Left hindlimb (tissue), 1 donor: ENCODE results near the gene CAPN14.

Source experiments
- DNase-seq: peaks from one replicate; pipeline ENCODE4 v3.0.0-alpha.2; 2018

CAPN14 gene

DNA sequence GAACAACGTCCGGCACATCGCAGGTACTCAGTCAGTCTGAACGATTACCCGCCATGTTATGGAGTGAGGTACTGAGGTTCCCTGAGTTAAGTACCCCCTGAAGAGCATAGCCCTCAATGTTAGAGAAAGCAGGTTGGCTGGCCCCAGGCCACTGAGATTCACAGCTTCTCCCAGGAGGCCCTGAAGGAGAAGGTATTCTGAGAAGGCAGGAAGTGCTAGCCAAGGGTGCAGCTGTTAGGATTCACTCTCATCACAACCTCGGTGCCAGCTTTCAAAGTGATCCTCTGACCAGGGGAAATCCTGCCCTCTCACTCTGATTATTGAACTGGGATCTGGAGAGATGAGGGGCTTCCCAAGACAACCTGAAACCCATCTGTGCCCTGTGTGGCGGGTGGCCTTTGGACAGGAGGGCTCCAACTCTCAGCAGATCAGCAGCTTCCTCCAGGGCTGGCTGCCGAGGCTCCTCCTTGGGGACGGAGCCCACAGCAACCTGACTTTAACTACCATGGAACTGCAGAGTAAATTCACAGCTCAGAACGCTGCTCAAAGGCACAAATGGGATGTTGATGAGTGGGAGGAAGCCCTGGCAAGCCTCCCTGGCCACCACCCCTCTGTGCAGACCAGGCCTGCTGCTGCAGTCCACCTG is 24.4 kb upstream of the CAPN14 start:
- DNase-seq = no peak

DNA sequence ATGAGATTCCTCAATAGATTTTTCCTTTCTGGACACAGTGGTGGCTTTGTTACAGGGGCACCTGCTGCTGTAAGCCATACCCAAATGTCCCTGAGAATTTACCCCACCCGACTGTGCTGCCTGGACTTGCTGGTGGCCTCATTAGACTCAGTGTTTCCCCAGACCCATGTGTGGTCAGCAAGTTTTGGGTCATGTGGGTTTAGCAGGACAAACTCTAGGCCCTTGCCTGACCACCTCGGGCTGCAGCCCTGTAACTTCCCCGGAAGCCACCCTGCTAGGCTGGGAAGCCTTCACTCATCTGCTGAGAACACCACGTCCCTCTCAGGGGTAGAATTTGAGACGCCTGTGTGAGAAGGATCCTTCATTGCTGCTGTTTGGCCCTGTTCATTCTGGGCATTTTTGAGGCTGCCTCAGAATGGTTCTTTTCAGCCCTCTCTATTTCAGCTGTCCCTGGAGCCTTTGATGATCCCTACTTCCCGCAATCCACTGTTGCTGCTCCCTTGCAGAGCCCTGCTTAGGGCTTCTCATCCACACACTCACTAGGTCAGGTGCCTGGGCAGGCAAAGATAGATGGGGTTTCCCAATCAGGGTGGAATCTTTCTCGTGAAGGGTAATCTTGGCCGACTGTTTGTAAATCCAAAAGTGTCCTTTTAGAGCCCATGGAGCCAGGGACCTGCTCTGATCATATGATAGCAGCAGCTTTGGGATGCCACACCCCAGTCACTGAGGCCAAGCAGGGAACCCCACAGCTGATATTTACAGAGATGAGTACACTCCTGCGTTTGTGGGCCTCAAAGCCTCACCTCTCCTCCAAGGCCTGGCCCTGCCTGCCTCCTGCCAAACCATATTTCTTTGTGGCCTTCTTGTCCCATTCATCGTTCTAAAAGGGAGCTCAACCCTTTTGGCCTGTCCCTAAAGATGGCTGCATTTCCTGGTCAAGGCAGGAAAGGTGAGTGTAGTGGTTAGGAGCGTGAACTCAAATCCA is 23.4 kb upstream of the CAPN14 start:
- DNase-seq = no peak

DNA sequence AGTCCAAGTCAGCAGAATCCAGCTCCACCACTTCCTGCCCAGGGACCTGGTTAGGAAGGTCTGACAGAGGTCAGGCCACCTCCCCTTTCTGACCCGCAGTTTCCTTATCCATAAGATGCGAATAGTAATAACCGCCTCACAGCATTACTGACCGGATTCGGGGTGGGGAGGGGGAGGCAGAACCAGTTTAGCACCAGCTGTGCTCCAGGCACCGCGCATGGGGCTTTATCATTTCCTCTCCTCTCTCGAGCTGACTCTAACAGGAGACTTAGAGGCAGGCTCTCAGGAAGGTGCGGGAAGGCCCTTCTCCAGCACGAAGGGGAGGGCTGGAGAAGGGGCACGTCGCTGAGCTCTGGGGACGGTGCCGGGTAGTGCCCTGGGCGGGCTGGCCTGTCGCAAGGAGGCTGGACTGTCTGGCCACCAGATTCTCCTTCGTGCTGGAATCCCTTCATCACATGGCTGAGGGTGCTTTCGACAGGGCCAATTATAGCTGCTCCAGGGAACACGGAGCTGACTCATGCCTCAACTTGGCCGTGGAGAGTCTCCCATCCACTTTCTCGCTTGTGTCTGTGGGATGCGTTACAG is 22.4 kb upstream of the CAPN14 start:
- peak; percentile 47 for DNase-seq

DNA sequence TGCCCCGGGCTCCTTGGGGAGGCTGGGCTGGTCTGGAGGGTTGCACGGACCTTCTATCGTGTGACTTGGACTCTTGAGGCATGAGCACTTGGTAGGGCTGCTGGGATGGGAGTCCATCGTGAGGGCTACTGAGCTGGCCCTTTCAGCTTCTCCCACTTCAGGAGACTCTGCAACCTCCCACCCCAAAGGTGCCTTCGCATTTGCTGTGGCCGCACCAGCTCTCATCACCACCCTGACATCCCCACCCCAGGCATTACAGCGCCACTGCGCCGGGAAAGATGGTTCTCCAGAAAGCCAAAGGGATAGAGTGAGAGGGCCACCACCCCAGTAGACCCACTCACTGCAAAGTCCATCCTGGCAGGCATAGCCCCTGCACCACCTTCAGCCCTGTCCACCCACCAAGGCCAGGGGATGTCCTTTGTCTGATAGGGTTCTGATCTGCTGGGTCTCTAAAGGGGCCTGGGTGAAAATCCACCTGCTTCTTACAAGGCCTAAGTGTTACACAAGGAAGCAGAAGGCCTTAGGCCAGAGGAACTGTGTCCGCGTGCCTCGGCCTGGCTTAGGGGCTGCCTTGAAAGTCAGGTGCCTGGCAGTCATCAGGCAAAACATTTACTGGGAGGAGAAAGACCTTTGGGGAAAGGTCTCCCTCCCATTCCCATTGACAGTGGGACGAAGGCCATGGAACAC is 21.7 kb upstream of the CAPN14 start:
- DNase-seq = no peak

DNA sequence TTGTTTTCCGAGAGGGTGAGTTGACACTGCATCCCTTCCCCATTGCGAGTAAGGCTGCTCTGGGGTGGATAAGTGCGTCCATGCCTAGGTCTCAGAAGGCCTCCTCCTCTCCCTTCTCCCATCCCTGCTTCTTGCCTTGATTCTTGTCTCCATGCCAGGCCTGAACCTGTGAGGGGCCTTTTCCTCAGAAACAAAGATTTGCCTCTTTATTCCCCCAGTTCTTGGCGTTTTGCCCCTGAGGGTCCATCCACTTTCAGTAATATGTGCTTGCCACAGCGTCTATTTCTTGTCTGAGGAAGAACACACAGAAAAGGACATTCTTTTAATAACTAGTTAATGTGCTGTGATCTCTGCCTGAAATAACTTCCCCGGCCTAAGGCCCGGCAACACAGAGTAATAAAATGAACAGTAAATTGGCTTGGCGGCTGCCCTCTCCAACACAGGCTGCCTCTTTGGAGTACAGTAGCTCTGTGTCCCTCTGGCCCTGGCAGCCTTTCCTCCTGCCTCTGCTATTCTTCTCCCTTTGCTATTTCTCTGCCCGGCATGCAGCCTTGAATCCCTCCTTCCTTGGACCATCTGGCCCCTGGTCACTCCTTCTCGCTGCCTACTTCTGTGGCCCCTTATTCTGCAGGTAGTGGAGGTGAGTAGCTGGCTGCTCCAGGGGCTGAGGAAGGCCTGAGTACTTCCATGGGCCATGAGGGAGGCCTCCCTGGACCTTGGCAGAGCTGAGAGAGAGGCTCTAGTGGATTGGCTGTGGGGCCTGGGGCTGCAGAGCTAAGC is 21.0 kb upstream of the CAPN14 start:
- DNase-seq = peak; percentile 44

DNA sequence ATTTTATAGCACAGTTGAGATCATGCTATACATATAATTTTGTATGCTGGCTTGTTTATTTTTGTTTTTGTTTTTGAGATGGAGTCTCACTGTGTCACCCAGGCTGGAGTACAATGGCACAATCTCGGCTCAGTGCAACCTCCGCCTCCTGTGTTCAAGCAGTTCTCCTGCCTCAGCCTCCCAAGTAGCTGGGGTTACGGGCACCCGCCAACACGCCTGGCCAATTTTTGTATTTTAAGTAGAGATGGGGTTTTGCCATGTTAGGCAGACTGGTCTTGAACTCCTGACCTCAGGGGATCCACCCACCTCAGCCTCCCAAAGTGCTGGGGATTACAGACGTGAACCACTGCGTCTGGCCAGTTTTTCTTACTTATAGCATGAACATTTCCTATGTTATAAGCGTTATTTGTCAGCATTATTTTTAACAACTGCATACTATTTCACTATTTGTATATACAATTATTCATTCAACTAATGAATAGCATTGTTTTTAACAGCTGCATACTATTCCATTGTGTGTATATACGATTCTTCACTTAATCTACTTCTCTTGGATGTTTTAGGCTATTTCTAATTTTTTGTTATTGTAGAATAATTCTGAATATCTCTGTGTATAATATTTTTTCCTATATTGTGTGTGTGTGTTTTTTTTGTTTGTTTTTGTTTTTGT is 20.2 kb upstream of the CAPN14 start:
- no peak for DNase-seq

DNA sequence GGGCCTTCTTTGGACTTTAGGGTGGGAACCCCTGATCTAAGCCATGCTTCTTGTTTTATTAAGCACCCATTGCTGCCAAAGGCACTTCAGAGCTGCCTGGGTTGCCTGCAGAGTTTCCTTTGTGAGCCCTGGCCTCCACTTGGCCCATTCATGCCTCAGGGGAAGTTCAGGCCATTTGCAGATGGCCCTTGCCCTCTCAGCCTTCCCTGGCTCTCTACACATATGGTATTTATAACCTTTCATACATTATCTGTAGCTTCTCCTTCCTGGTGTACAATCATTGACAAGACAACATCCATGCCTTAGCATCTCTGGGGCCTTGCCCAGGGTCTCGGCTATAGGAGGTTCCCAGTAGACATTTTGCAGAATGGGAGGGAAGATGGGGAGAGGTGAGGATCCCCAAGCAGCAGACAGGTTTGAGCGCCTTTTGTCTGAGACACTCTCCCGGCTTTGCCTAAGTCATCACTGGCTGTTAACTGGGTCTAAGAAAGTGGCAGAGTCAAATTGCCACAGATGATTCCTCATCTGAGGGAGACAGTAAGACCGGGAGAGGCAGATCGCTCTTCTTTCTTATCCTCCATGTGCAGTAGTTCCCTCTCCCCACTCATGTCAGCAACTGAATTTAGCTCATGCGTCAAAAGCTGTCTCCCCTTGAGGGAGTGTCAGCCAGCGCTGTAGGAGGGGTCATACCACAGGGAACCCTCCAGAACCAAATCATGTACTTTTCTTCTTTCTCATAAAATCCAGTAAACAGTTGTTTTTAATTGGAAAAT is 19.3 kb upstream of the CAPN14 start:
- DNase-seq = no peak

DNA sequence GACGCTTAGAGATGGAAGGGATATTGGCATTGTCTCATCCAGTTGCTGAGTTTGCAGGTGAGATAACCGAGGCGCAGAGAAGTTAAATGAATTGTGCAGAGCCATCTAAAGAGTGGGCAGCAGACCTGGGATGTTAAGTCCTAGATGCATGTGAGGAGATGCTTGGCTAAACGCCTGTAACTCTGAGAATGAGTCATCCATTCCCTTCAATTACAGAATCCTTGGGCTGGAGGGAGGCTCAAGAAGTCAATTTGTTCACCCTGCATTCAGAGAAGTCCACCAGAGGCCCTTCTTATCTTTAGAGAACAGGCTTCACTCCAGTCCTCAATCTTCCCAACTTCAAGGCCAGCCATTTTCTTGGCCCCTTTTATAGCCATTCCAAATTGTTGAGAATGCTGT is 18.2 kb upstream of the CAPN14 start:
- DNase-seq = no peak

DNA sequence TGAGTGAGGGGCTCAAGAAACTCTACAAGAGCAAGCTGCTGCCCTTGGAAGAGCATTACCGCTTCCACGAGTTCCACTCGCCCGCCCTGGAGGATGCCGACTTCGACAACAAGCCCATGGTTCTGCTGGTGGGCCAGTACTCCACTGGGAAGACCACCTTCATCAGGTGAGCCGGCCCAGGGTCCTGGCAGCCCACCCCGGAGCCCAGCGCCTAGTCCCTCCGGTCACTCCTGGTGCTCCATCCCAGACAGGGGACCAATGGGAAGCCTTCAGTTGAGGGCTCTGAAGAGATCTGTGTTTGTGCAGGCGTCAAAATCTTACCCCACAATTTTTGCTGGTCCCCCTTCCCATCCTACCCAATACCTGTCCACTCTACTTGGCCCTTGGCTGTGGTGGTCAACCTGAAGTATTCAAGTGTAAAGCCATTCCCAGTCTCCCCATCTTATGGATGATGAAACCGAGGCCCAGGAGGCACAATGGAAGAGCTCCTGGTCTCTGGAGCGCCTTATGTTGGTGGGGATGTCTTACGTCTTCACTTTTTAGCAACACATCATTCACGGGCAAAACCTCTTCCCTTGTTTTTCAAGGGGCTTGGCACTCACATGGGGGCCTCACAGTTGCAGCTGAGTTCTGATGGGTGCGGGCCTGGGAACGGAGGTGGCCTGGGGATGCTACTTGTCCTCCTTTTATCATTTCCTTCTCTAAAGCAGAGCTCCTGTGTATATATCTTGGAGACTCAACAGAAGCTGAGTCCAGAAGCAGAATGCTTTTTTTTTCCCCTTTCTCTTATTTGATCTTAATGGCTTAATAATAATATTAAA is 17.6 kb upstream of the CAPN14 start:
- no peak for DNase-seq

DNA sequence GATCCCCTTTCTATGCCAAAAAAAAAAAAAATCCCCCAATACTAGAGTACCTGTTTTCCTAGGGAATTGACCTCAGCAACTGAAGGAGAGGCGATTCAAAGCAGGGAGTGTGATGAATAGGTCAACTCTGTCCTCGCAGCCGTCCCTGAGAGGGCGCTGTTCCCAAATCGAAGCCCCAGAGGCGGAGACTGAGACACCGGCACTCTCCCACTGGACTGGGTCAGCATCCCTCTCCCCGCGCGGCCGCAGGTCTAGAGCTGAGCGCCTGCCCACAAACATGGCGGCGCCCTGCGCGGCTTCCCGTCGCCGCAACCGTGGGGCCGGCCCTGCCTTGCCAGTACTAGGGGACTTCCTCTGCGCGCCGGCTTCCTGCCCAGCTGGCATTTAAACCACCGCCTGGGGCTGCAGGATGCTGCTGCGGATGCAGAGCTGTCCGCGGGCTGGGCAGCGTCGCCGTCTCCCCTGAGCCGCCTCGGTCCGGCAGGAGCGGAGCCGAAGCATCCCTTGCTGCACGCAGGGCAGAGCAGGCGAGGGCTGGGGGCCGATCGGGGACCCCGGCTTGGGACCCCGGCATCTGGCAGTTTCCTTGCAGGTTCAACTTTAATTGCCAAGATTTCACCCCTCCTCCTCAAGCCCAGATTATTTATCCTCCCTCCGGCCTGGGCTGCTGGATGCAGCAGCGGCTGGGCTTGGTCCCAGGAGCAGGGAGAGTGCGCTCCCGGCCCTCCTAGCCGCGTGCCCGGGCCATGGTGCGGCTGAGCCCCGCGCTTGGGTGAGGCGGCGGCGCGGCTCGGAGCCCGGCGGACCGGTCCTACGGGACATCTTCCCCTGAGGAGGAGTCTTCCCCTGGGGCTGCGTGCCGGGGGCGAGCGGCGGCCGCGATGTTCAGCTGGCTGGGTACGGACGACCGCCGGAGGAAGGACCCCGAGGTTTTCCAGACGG is 16.7 kb upstream of the CAPN14 start, which contains the start of gene EHD3:
Gene EHD3 (plus strand): TSS at position 412 of the 942 bp plus-strand sequence. CDS start 470 bp downstream, at position 882.
- peak; percentile 91 for DNase-seq

DNA sequence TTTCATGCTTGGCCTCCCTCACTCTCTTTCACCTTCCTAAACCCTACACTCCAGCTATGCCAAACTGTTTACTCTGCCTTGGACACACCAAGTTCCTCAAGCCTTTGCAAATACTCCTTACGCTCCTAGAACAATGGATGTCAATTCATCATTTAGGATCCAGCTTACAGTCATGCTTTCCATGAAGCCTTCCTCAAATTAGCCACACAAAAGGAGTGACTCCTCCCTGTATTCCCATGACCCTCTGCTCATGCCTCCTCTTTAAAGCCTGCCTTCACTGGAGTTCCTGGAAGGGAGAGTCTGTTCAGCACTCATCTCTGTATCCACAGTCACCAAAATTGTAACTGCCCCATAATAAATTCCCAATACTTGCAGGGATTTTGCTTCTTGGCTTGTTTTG is 15.9 kb upstream of the CAPN14 start:
- no peak for DNase-seq

DNA sequence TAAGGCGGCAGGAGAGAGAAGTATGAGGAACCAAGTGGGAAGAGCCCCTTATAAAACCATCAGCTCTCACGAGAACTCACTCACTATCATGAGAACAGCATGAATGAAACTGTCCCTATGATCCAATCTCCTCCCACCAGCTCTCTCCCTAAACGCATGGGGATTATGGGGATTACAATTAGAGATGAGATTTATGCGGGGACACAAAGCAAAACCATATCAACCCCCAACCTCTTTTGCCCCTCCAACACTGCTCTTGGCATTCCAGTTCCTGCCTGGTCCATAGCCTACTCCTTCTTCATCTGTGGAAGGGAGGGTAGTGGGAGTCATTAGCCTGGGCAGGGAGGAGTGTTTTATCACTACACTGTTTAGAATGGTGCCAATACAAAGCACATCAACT is 15.3 kb upstream of the CAPN14 start:
- DNase-seq = no peak

DNA sequence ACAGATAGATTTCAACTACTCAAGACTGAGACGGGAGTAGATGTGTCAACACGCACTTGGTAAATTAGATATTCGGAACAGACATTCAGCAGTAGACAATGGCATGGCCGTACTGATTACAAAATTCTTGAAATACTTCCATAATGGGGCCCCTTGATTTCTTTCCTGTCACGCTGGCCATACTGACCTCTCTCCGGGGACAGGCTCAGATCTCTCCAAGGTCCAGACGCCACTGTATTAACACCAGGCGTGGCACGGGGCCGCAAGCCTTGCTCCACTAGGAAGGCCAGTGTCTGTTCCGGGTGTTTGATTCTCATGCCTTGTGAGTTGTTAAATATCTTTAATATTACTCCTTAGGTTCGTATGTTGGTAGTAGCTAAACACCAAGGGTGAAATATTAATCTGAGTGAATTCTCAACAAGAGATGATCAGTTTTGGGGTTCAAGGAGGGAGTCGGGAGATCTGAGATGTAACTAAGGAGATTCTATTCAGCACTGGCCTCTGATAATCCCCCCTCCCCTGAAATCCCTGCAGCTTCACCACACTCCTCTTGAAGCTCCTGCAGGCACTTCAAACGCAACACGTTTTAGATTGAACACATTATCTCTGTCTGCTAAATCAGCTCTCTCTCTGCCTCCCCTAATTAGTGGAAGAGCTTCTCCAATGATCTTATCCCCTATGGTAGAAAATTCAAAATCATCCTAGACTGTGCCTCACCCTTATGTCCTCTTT is 14.4 kb upstream of the CAPN14 start:
- DNase-seq = no peak

DNA sequence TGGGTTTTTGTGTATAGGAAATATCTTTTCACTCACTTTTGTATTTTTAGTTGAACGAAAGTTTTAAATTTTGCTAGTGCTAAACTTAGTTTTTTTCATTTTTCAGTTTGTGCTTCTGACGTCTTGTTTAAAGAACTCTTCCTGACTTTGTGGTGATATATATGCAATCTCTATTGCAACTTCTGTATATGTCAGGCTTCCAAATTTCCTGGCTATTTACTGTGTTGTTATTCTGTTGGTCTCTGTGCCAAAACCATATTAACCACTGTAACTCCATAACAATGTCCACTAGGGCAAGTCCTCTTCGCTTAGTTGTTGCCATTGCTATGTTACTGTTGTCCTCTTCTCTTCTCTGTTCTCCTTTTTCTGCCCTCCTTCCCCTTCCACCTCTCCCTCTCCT is 13.4 kb upstream of the CAPN14 start:
- DNase-seq = no peak

DNA sequence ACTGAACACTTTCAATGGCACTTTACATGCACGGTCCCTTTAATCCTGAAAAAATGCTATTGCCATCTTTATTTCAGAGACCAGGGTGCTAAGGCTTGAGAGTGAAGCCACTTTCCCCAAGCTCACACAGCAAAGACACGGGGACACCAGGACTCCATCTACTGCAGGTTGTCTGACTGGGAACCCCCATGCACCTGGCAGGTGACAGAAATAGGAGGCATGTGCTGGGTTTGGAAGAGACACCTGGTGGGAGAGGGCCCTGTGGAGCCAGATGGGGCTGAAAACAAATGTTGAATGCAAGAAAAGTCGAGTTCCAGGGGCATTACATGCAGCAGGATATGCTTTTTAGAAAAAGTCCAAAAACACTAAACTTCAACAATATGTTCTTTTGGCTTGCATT is 11.4 kb upstream of the CAPN14 start:
- no peak for DNase-seq

DNA sequence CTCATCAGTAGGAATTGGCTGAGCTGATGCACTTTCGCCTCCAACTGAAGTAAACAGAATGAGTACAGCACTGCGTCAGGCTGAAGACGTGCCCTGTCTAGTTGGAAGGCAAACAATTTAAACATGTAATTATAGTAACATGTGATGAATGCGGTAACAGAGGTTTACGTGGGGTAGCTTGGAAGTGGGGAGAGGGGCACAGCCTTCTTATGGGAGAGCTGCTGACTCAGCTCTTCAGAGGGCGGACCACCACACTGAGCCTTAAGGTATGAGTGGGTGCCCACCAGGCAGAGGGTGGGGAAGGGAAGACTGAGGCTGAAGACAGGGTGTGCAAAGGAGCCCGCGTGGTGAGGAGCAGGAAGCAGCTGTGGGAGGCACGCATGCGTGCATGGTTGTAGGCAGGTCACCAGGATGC is 10.4 kb upstream of the CAPN14 start:
- DNase-seq = no peak

DNA sequence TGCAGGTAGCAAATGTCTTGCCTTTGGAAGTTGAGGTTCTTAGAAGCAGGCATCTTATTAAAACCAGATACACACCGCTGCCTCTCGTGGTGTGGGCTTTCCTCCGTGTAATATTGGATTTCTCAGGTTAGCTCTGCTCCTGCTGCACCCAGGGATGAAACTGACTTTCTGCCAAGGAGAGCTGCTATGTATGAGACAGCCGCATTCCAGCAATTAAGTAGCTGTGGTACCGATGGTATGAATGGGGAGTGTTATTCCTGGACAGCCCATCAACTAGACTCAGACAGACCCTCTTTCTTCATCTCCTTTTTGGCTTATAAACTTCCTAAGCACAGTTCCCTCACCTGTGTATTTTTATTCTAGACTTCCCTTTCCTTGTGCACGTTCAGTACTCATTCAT is 9.8 kb upstream of the CAPN14 start:
- DNase-seq = no peak

DNA sequence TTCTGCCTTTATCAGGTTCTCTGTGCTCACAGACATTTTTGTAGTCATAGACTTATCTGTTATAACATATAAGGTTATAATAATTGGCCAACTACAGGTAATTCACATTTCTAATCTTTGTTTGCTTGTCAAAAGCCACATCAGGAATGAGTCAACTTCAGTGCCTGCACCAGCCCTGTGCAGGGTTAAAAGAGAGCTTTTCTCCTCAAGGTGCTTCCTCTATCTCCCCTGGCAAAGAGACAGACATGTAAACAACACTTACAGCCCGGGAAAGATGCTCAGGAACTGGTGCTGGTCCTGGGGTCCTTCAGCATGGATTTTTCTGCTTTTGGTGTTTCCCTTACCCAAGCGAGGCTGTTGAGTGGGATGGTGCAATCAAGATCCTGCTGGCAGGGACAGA is 9.0 kb upstream of the CAPN14 start:
- no peak for DNase-seq
